GM21619 (cell line): Measurements from ENCODE around the gene FCGBP.
"Not testable (repeated sequence)": the region's sequence is repeated elsewhere in the genome, so short reads cannot be mapped to it uniquely, and the experiment has no call there.

Experiments
- ATAC-seq: cut with Tn5 transposase; IDR thresholded peaks from one replicate; pipeline ENCODE4 v1.9.1; 2021; ENCODE audit not compliant: unreplicated experiment

Gene FCGBP

GRCh38 chr19:39934584-39935363 is at the start of gene FCGBP:
Gene FCGBP, minus strand, starts transcription at chr19:39934634.
- no peak for ATAC-seq

- ATAC-seq: no peak
Measured at GRCh38 chr19:39983695-39984300, 49.4 kb upstream of the FCGBP start.

- ATAC-seq: no peak
Measured at GRCh38 chr19:39982883-39983282, 48.4 kb upstream of the FCGBP start.

- ATAC-seq: no peak
Measured at GRCh38 chr19:39974377-39975155, 40.1 kb upstream of the FCGBP start.

- ATAC-seq: no peak
Measured at GRCh38 chr19:39971380-39972035, 37.1 kb upstream of the FCGBP start.

GRCh38 chr19:39970675-39971379 is 36.4 kb upstream of the FCGBP start, which contains the start of gene PSMC4:
Gene PSMC4, plus strand, starts transcription at chr19:39971165. Its CDS starts 38 bp downstream, at chr19:39971203.
- ATAC-seq: peak; percentile 94

GRCh38 chr19:39970425-39970674 is 35.9 kb upstream of the FCGBP start:
- ATAC-seq: peak; percentile 11

- no peak for ATAC-seq
Measured at GRCh38 chr19:39969681-39970424, 35.4 kb upstream of the FCGBP start.

GRCh38 chr19:39969266-39969665 is 34.8 kb upstream of the FCGBP start:
- no peak for ATAC-seq

- no peak for ATAC-seq
Measured at GRCh38 chr19:39968789-39969188, 34.4 kb upstream of the FCGBP start.

- ATAC-seq: no peak
Measured at GRCh38 chr19:39967561-39967960, 33.1 kb upstream of the FCGBP start.

GRCh38 chr19:39966617-39967016 is 32.2 kb upstream of the FCGBP start:
- no peak for ATAC-seq

- no peak for ATAC-seq
Measured at GRCh38 chr19:39963898-39964297, 29.5 kb upstream of the FCGBP start.

- not testable (repeated sequence) for ATAC-seq
Measured at GRCh38 chr19:39959407-39959806, 25.0 kb upstream of the FCGBP start.

GRCh38 chr19:39958942-39959341 is 24.5 kb upstream of the FCGBP start:
- not testable (repeated sequence) for ATAC-seq

- not testable (repeated sequence) for ATAC-seq
Measured at GRCh38 chr19:39957886-39958285, 23.5 kb upstream of the FCGBP start.

- ATAC-seq: no peak
Measured at GRCh38 chr19:39953915-39954314, 19.5 kb upstream of the FCGBP start.

GRCh38 chr19:39951686-39952085 is 17.3 kb upstream of the FCGBP start:
- no peak for ATAC-seq

- ATAC-seq: no peak
Measured at GRCh38 chr19:39951065-39951650, 16.7 kb upstream of the FCGBP start.
